Upper lobe of left lung (tissue), 4 donors: Measurements from ENCODE around the gene EGLN1.

ENCODE experiments used
- CTCF ChIP-seq, 6 experiments: fragments of 450-650 bp in 4 of 6; fragments of 200-600 bp in 2 of 6; sonication (generic) in 2 of 6; IDR thresholded peaks; one replicate each; pipeline ENCODE4 v1.5.1; 2016 to 2019; ENCODE audit warnings: antibody characterized with exemption in 6 of 6
- POLR2A ChIP-seq, 4 donors: fragments of 450-650 bp; IDR thresholded peaks; one replicate each; pipeline ENCODE4 v1.5.1; 2016 to 2017; ENCODE audit warnings: antibody characterized with exemption in 4 of 4, mild to moderate bottlenecking in 2 of 4
- POLR2AphosphoS5 ChIP-seq, 2 donors: sonication (generic); formaldehyde crosslinking; IDR thresholded peaks; one replicate each; pipeline ENCODE4 v1.5.1; 2017; ENCODE audit warnings: antibody characterized with exemption in 2 of 2

GRCh38 chr1:231363624-231364023 lies 58.5 kb downstream of the EGLN1 start:
- TF ChIP-seq POLR2A (IDR thresholded peaks at IDR 0.05) (no peak), POLR2AphosphoS5 (IDR thresholded peaks at IDR 0.05) (no peak), CTCF (IDR thresholded peaks at IDR 0.05) (no peak)
